Activated CD4-positive, alpha-beta T cell treated with anti-CD3 and anti-CD28 coated beads, Interleukin-2, amount 50 U/mL, for 24 hours (primary cell): ENCODE measurements around the gene DLGAP3.
"Not testable (repeated sequence)": the region's sequence is repeated elsewhere in the genome, so short reads cannot be mapped to it uniquely, and the experiment has no call there.

Experiments
- DNase-seq, 2 donors: peaks; one replicate each; pipeline ENCODE4 v3.0.0-alpha.2; 2020; ENCODE audit warnings: low read depth in 1 of 2, low spot score in 1 of 2

Gene DLGAP3

GRCh38 chr1:34929497-34929852 is at the start of gene DLGAP3:
TSS of gene DLGAP3 (minus strand) at chr1:34929650. CDS start at chr1:34905383, 24,267 bp downstream.
- DNase-seq = no peak

GRCh38 chr1:34978921-34979320 is 49.5 kb upstream of the DLGAP3 start:
- DNase-seq = no peak

GRCh38 chr1:34977858-34978257 is 48.4 kb upstream of the DLGAP3 start:
- DNase-seq = no peak

GRCh38 chr1:34977210-34977471 is 47.7 kb upstream of the DLGAP3 start:
- DNase-seq = no peak

- DNase-seq = no peak
These were observed 47.1 kb upstream of the DLGAP3 start for GRCh38 chr1:34976384-34977209.

GRCh38 chr1:34975771-34976170 is 46.3 kb upstream of the DLGAP3 start:
- DNase-seq = no peak

GRCh38 chr1:34975338-34975737 is 45.9 kb upstream of the DLGAP3 start:
- no peak for DNase-seq

- DNase-seq = no peak
These were observed 45.2 kb upstream of the DLGAP3 start for GRCh38 chr1:34974626-34975025.

GRCh38 chr1:34973326-34973725 is 43.9 kb upstream of the DLGAP3 start:
- no peak for DNase-seq

GRCh38 chr1:34970829-34971228 is 41.4 kb upstream of the DLGAP3 start:
- DNase-seq = no peak

- no peak for DNase-seq
These were observed 40.8 kb upstream of the DLGAP3 start for GRCh38 chr1:34970220-34970735.

GRCh38 chr1:34968297-34968696 is 38.8 kb upstream of the DLGAP3 start:
- not testable (repeated sequence) for DNase-seq

- not testable (repeated sequence) for DNase-seq
These were observed 38.2 kb upstream of the DLGAP3 start for GRCh38 chr1:34967672-34968071.

- DNase-seq = no peak
These were observed 36.1 kb upstream of the DLGAP3 start for GRCh38 chr1:34965597-34965996.

- DNase-seq = no peak
These were observed 21.0 kb upstream of the DLGAP3 start for GRCh38 chr1:34950428-34950827.

- DNase-seq = not testable (repeated sequence)
These were observed 19.3 kb upstream of the DLGAP3 start for GRCh38 chr1:34948739-34949138.

- DNase-seq = not testable (repeated sequence)
These were observed 18.3 kb upstream of the DLGAP3 start for GRCh38 chr1:34947641-34948314.

- DNase-seq = no peak
These were observed 16.8 kb upstream of the DLGAP3 start for GRCh38 chr1:34946211-34946610.

GRCh38 chr1:34941798-34942197 is 12.3 kb upstream of the DLGAP3 start:
- not testable (repeated sequence) for DNase-seq

GRCh38 chr1:34930702-34931071 is 1.2 kb upstream of the DLGAP3 start:
- DNase-seq = no peak

GRCh38 chr1:34929853-34930701 is 627 bp upstream of the DLGAP3 start:
- DNase-seq = no peak
